GM23338 (cell line): ENCODE results near the gene MED28. TPM values are rescaled to one million over a fixed set of nuclear protein-coding genes. Genes with fewer than 3 reads are reported as not detected.

Experiments
- ATAC-seq: fragments of 200-7000 bp; cut with Tn5 transposase; 3 replicates; pipeline ENCODE4 v1.9.1; 2020
- DNase-seq: peaks from one replicate; pipeline ENCODE4 v3.0.0-alpha.2; 2015; ENCODE audit warnings: low spot score
- H2AFZ ChIP-seq: fragments of 200-600 bp; sonication (generic); 2 replicates; pipeline ENCODE4 v1.8.0; 2016; ENCODE audit warnings: antibody characterized with exemption, mild to moderate bottlenecking, moderate library complexity
- H3F3A ChIP-seq: fragments of 200-600 bp; sonication (generic); replicated peaks from 2 replicates; pipeline ENCODE4 v1.8.0; 2017; ENCODE audit warnings: antibody characterized with exemption, mixed run types, low read depth
- H3K27ac ChIP-seq: fragments of 200-600 bp; sonication (generic); 2 replicates; pipeline ENCODE4 v1.6.1; 2016; ENCODE audit warnings: low read depth
- H3K27me3 ChIP-seq: fragments of 200-600 bp; sonication (generic); 2 replicates; pipeline ENCODE4 v1.8.0; 2016; ENCODE audit warnings: mild to moderate bottlenecking, mixed run types, moderate library complexity; ENCODE audit not compliant: insufficient read depth
- H3K36me3 ChIP-seq: fragments of 200-600 bp; sonication (generic); 2 replicates; pipeline ENCODE4 v1.8.0; 2016; ENCODE audit warnings: mild to moderate bottlenecking; ENCODE audit not compliant: insufficient read depth
- H3K4me1 ChIP-seq: fragments of 200-600 bp; sonication (generic); 2 replicates; pipeline ENCODE4 v1.8.0; 2016; ENCODE audit warnings: mild to moderate bottlenecking, moderate library complexity; ENCODE audit not compliant: insufficient read depth
- H3K4me2 ChIP-seq: fragments of 200-600 bp; sonication (generic); 2 replicates; pipeline ENCODE4 v1.7.1; 2017; ENCODE audit warnings: mixed run types
- H3K4me3 ChIP-seq: fragments of 200-600 bp; sonication (generic); 2 replicates; pipeline ENCODE4 v1.6.1; 2016; ENCODE audit warnings: mixed run types
- H3K79me2 ChIP-seq: fragments of 200-600 bp; sonication (generic); replicated peaks from 2 replicates; pipeline ENCODE4 v1.8.0; 2017; ENCODE audit warnings: mild to moderate bottlenecking; ENCODE audit not compliant: insufficient read depth
- H3K9me2 ChIP-seq: fragments of 200-600 bp; sonication (generic); 2 replicates; pipeline ENCODE4 v1.8.0; 2017; ENCODE audit not compliant: insufficient read depth
- H4K20me1 ChIP-seq: fragments of 200-600 bp; sonication (generic); replicated peaks from 2 replicates; pipeline ENCODE4 v1.8.0; 2017; ENCODE audit warnings: mild to moderate bottlenecking; ENCODE audit not compliant: insufficient read depth
- H3K27ac Mint-ChIP-seq: 2 replicates; pipeline ENCODE4 v1.8.0; 2020; ENCODE audit warnings: inconsistent platforms, mild to moderate bottlenecking, moderate library complexity, mixed read lengths
- H3K27me3 Mint-ChIP-seq: 3 replicates; pipeline ENCODE4 v1.8.0; 2022; ENCODE audit warnings: low read depth, mild to moderate bottlenecking, moderate library complexity, mixed read lengths, inconsistent platforms; ENCODE audit not compliant: insufficient read depth, poor library complexity
- H3K36me3 Mint-ChIP-seq: 3 replicates; pipeline ENCODE4 v1.8.0; 2021; ENCODE audit warnings: low read depth, mild to moderate bottlenecking, inconsistent platforms, moderate library complexity, mixed read lengths
- H3K4me1 Mint-ChIP-seq: 3 replicates; pipeline ENCODE4 v1.8.0; 2020; ENCODE audit warnings: mild to moderate bottlenecking, inconsistent platforms, mixed read lengths
- H3K4me3 Mint-ChIP-seq: 3 replicates; pipeline ENCODE4 v1.8.0; 2021; ENCODE audit warnings: moderate library complexity, mild to moderate bottlenecking, inconsistent platforms, mixed read lengths
- H3K9me3 Mint-ChIP-seq: 3 replicates; pipeline ENCODE4 v1.8.0; 2020; ENCODE audit warnings: moderate library complexity, mild to moderate bottlenecking, inconsistent platforms, mixed read lengths
- CREB1 ChIP-seq: fragments of 250-450 bp; sonication (Bioruptor Pico); IDR thresholded peaks from 2 replicates; pipeline ENCODE4 v1.5.0; 2020; ENCODE audit warnings: low read depth, mild to moderate bottlenecking, moderate library complexity
- EZH2 ChIP-seq: fragments of 200-600 bp; sonication (generic); IDR thresholded peaks from one replicate; pipeline ENCODE4 v1.8.0; 2017; ENCODE audit warnings: antibody characterized with exemption, mild to moderate bottlenecking, low read depth; ENCODE audit not compliant: unreplicated experiment
- EZH2phosphoT487 ChIP-seq: fragments of 200-600 bp; sonication (generic); IDR thresholded peaks from one replicate; pipeline ENCODE4 v1.8.1; 2018; ENCODE audit warnings: antibody characterized with exemption; ENCODE audit not compliant: unreplicated experiment
- JUNB ChIP-seq: IDR thresholded peaks from one replicate; pipeline ENCODE4 v1.6.1; 2016; ENCODE audit warnings: antibody characterized with exemption; ENCODE audit not compliant: unreplicated experiment
- NANOG ChIP-seq: IDR thresholded peaks from 2 replicates; pipeline ENCODE4 v1.6.1; 2016; ENCODE audit warnings: antibody characterized with exemption, borderline replicate concordance
- POLR2AphosphoS5 ChIP-seq: IDR thresholded peaks from 2 replicates; pipeline ENCODE4 v1.6.1; 2016; ENCODE audit warnings: antibody characterized with exemption, low read depth
- STAT1 ChIP-seq: IDR thresholded peaks from one replicate; pipeline ENCODE4 v1.6.1; 2016; ENCODE audit warnings: antibody characterized with exemption; ENCODE audit not compliant: unreplicated experiment
- ZNF114 ChIP-seq: fragments of 250-450 bp; sonication (Bioruptor Pico); IDR thresholded peaks from 2 replicates; pipeline ENCODE4 v1.5.0; 2020; ENCODE audit warnings: mild to moderate bottlenecking, moderate library complexity
- ZNF331 ChIP-seq: fragments of 250-450 bp; sonication (Bioruptor Pico); IDR thresholded peaks from 2 replicates; pipeline ENCODE4 v1.5.0; 2020; ENCODE audit warnings: low read depth, mild to moderate bottlenecking, moderate library complexity
- polyA plus RNA-seq: library from polyadenylated mRNA; unstranded; fragments of >200 nt; fragmentation: Nextera tagmentation; extraction: Ambion mirVana; gene quantifications from 2 replicates; pipeline ENCODE4 v1.2.1, GENCODE V29; 2016
- total RNA-seq: library from RNA; depleted of rRNA; stranded (reverse); fragments of >200 nt; shearing (Covaris generic); gene quantifications from 2 replicates; pipeline ENCODE4 v1.2.3, GENCODE V29; 2014
- TF ChIP-seq, protein P1 (sequence below), 2 experiments: fragments of 200-600 bp in 1 of 2; sonication (generic) in 1 of 2; conservative IDR thresholded peaks; 2 replicates each; pipeline versions ENCODE4 v1.5.1 to v1.6.1; 2016 to 2017; ENCODE audit warnings: antibody characterized with exemption in 2 of 2, low read depth in 2 of 2, mild to moderate bottlenecking in 2 of 2, moderate library complexity in 1 of 2
- TF ChIP-seq, protein P2 (sequence below): IDR thresholded peaks from 2 replicates; pipeline ENCODE4 v1.6.1; 2016; ENCODE audit warnings: antibody characterized with exemption
- TF ChIP-seq, protein P3 (sequence below): fragments of 250-450 bp; sonication (Bioruptor Pico); IDR thresholded peaks from 2 replicates; pipeline ENCODE4 v1.5.0; 2020; ENCODE audit warnings: mild to moderate bottlenecking, moderate library complexity
- TF ChIP-seq, protein P4 (sequence below): IDR thresholded peaks from one replicate; pipeline ENCODE4 v1.6.1; 2018; ENCODE audit warnings: antibody characterized with exemption; ENCODE audit not compliant: unreplicated experiment

The MED28 gene
- total and polyA plus RNA-seq, 2 experiments from 2014 or later, result 24.0 to 60.9 TPM

DNA sequence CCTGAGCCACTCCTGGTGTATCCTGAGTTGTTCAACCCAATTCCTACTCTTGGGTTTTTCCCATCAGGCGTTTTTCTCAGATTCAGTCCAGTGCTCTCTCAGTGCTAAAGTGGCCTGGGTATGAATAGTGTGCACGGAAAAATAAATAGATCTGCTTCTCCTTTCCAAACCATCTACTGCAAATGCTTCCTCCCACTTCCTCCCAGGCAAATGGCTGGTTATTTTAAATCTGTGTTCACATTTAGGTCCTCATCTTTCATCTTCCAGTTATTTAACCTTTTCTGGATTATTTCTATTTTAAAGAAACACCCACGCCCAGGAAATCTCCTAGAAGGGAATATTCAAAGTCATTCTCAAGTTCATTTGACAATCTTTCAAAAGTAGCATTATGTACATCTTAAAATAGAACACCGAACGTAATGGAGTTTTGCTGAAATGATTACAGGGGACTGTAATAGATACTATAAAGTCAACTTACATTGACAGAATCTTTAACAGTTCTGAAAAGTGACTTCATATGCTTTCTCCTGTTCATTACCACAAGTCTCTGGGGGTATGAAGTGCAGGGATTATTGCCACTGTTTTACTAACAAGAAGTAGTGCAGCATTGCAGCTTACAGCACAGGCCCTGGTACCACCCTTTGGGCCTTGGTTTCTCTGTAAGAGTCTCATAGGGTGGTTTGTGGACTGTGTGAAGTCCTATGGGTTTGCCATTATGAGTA lies 66.3 kb downstream of the MED28 start:
- ATAC-seq, result no peak
- Mint-ChIP-seq H3K27ac (no peak overlapping the region), H3K4me3 (no peak overlapping the region), H3K9me3 (peaks cover 7% of the 10 kb centered on the region), H3K27me3 (no peaks in the 10 kb centered on the region), H3K36me3 (no peaks in the 10 kb centered on the region), H3K4me1 (no peaks in the 10 kb centered on the region)
- Histone ChIP-seq H3K4me2 (no peak overlapping the region), H3K36me3 (no peaks in the 10 kb centered on the region), H3K79me2 (no peaks in the 10 kb centered on the region), H4K20me1 (no peaks in the 10 kb centered on the region), H3K27ac (no peak overlapping the region), H3F3A (no peaks in the 10 kb centered on the region), H3K4me3 (no peak overlapping the region), H3K4me1 (no peaks in the 10 kb centered on the region), H3K9me2 (no peaks in the 10 kb centered on the region), H3K27me3 (no peaks in the 10 kb centered on the region), H2AFZ (no peak overlapping the region)
- no peak for TF ChIP-seq STAT1
- TF ChIP-seq, protein P1, sequence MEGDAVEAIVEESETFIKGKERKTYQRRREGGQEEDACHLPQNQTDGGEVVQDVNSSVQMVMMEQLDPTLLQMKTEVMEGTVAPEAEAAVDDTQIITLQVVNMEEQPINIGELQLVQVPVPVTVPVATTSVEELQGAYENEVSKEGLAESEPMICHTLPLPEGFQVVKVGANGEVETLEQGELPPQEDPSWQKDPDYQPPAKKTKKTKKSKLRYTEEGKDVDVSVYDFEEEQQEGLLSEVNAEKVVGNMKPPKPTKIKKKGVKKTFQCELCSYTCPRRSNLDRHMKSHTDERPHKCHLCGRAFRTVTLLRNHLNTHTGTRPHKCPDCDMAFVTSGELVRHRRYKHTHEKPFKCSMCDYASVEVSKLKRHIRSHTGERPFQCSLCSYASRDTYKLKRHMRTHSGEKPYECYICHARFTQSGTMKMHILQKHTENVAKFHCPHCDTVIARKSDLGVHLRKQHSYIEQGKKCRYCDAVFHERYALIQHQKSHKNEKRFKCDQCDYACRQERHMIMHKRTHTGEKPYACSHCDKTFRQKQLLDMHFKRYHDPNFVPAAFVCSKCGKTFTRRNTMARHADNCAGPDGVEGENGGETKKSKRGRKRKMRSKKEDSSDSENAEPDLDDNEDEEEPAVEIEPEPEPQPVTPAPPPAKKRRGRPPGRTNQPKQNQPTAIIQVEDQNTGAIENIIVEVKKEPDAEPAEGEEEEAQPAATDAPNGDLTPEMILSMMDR (conservative IDR thresholded peaks at IDR 0.05; ENCODE audit: low read depth in 2 of 2), result no peak
- TF ChIP-seq ZNF331 (CRISPR knock-in tag), result no peak
- TF ChIP-seq ZNF114 (CRISPR knock-in tag), result no peak
- TF ChIP-seq, protein P2, sequence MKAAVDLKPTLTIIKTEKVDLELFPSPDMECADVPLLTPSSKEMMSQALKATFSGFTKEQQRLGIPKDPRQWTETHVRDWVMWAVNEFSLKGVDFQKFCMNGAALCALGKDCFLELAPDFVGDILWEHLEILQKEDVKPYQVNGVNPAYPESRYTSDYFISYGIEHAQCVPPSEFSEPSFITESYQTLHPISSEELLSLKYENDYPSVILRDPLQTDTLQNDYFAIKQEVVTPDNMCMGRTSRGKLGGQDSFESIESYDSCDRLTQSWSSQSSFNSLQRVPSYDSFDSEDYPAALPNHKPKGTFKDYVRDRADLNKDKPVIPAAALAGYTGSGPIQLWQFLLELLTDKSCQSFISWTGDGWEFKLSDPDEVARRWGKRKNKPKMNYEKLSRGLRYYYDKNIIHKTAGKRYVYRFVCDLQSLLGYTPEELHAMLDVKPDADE, result no peak
- no peak for TF ChIP-seq EZH2phosphoT487
- TF ChIP-seq CREB1 (CRISPR knock-in tag), result no peak
- no peak for TF ChIP-seq JUNB
- TF ChIP-seq NANOG, result no peak
- TF ChIP-seq POLR2AphosphoS5, result no peak
- TF ChIP-seq, protein P3, sequence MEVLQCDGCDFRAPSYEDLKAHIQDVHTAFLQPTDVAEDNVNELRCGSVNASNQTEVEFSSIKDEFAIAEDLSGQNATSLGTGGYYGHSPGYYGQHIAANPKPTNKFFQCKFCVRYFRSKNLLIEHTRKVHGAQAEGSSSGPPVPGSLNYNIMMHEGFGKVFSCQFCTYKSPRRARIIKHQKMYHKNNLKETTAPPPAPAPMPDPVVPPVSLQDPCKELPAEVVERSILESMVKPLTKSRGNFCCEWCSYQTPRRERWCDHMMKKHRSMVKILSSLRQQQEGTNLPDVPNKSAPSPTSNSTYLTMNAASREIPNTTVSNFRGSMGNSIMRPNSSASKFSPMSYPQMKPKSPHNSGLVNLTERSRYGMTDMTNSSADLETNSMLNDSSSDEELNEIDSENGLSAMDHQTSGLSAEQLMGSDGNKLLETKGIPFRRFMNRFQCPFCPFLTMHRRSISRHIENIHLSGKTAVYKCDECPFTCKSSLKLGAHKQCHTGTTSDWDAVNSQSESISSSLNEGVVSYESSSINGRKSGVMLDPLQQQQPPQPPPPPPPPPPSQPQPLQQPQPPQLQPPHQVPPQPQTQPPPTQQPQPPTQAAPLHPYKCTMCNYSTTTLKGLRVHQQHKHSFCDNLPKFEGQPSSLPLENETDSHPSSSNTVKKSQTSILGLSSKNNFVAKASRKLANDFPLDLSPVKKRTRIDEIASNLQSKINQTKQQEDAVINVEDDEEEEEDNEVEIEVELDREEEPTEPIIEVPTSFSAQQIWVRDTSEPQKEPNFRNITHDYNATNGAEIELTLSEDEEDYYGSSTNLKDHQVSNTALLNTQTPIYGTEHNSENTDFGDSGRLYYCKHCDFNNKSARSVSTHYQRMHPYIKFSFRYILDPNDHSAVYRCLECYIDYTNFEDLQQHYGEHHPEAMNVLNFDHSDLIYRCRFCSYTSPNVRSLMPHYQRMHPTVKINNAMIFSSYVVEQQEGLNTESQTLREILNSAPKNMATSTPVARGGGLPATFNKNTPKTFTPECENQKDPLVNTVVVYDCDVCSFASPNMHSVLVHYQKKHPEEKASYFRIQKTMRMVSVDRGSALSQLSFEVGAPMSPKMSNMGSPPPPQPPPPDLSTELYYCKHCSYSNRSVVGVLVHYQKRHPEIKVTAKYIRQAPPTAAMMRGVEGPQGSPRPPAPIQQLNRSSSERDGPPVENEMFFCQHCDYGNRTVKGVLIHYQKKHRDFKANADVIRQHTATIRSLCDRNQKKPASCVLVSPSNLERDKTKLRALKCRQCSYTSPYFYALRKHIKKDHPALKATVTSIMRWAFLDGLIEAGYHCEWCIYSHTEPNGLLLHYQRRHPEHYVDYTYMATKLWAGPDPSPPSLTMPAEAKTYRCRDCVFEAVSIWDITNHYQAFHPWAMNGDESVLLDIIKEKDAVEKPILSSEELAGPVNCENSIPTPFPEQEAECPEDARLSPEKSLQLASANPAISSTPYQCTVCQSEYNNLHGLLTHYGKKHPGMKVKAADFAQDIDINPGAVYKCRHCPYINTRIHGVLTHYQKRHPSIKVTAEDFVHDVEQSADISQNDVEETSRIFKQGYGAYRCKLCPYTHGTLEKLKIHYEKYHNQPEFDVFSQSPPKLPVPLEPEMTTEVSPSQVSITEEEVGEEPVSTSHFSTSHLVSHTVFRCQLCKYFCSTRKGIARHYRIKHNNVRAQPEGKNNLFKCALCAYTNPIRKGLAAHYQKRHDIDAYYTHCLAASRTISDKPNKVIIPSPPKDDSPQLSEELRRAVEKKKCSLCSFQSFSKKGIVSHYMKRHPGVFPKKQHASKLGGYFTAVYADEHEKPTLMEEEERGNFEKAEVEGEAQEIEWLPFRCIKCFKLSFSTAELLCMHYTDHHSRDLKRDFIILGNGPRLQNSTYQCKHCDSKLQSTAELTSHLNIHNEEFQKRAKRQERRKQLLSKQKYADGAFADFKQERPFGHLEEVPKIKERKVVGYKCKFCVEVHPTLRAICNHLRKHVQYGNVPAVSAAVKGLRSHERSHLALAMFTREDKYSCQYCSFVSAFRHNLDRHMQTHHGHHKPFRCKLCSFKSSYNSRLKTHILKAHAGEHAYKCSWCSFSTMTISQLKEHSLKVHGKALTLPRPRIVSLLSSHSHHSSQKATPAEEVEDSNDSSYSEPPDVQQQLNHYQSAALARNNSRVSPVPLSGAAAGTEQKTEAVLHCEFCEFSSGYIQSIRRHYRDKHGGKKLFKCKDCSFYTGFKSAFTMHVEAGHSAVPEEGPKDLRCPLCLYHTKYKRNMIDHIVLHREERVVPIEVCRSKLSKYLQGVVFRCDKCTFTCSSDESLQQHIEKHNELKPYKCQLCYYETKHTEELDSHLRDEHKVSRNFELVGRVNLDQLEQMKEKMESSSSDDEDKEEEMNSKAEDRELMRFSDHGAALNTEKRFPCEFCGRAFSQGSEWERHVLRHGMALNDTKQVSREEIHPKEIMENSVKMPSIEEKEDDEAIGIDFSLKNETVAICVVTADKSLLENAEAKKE (CRISPR knock-in tag), result no peak
- TF ChIP-seq, protein P4, sequence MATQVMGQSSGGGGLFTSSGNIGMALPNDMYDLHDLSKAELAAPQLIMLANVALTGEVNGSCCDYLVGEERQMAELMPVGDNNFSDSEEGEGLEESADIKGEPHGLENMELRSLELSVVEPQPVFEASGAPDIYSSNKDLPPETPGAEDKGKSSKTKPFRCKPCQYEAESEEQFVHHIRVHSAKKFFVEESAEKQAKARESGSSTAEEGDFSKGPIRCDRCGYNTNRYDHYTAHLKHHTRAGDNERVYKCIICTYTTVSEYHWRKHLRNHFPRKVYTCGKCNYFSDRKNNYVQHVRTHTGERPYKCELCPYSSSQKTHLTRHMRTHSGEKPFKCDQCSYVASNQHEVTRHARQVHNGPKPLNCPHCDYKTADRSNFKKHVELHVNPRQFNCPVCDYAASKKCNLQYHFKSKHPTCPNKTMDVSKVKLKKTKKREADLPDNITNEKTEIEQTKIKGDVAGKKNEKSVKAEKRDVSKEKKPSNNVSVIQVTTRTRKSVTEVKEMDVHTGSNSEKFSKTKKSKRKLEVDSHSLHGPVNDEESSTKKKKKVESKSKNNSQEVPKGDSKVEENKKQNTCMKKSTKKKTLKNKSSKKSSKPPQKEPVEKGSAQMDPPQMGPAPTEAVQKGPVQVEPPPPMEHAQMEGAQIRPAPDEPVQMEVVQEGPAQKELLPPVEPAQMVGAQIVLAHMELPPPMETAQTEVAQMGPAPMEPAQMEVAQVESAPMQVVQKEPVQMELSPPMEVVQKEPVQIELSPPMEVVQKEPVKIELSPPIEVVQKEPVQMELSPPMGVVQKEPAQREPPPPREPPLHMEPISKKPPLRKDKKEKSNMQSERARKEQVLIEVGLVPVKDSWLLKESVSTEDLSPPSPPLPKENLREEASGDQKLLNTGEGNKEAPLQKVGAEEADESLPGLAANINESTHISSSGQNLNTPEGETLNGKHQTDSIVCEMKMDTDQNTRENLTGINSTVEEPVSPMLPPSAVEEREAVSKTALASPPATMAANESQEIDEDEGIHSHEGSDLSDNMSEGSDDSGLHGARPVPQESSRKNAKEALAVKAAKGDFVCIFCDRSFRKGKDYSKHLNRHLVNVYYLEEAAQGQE, result no peak
- TF ChIP-seq EZH2, result no peak
- DNase-seq, result no peak
